GM12878 (cell line): ENCODE results near the gene IRAK2. TPM values are rescaled to one million over a fixed set of nuclear protein-coding genes. Genes with fewer than 3 reads are reported as not detected.
A peak's percentile ranks its signal among the peaks of the same experiment; 100 is the strongest.

Source experiments
- BACH1 ChIP-seq: fragments of 450-650 bp; IDR thresholded peaks from 2 replicates; pipeline ENCODE4 v1.6.1; 2017; ENCODE audit warnings: mild to moderate bottlenecking, borderline replicate concordance
- LARP7 ChIP-seq: fragments of 450-650 bp; IDR thresholded peaks from 2 replicates; pipeline ENCODE4 v1.6.1; 2017; ENCODE audit warnings: mild to moderate bottlenecking
- NR2C2 ChIP-seq: IDR thresholded peaks from 2 replicates; pipeline ENCODE4 v1.6.1; 2011; ENCODE audit warnings: borderline replicate concordance, low read depth; ENCODE audit not compliant: control insufficient read depth, insufficient read length
- PAX8 ChIP-seq: fragments of 450-650 bp; IDR thresholded peaks from 2 replicates; pipeline ENCODE4 v1.6.1; 2017; ENCODE audit warnings: mild to moderate bottlenecking, moderate library complexity
- POLR2AphosphoS5 ChIP-seq: IDR thresholded peaks from 2 replicates; pipeline ENCODE4 v1.6.1; 2011; ENCODE audit warnings: mild to moderate bottlenecking, low read length, inconsistent platforms
- RB1 ChIP-seq: fragments of 450-650 bp; formaldehyde crosslinking; IDR thresholded peaks from 2 replicates; pipeline ENCODE4 v1.6.1; 2017; ENCODE audit warnings: mild to moderate bottlenecking, borderline replicate concordance
- RCOR1 ChIP-seq: conservative IDR thresholded peaks from 2 replicates; pipeline ENCODE4 v1.6.1; 2012; ENCODE audit warnings: low read depth, low read length, improper control_type of control experiment
- SMARCA5 ChIP-seq: fragments of 450-650 bp; IDR thresholded peaks from 2 replicates; pipeline ENCODE4 v1.6.1; 2017; ENCODE audit warnings: mild to moderate bottlenecking
- SMC3 ChIP-seq: IDR thresholded peaks from 2 replicates; pipeline ENCODE4 v1.6.1; 2011; ENCODE audit warnings: low read length, improper control_type of control experiment, borderline replicate concordance
- SREBF2 ChIP-seq: IDR thresholded peaks from 2 replicates; pipeline ENCODE4 v1.6.1; 2012; ENCODE audit warnings: mild to moderate bottlenecking, low read length
- SUPT20H ChIP-seq: IDR thresholded peaks from 2 replicates; pipeline ENCODE4 v1.6.1; 2011; ENCODE audit warnings: low read depth, mild to moderate bottlenecking, low read length, moderate library complexity, borderline replicate concordance; ENCODE audit not compliant: control insufficient read depth
- TCF12 ChIP-seq: IDR thresholded peaks from 2 replicates; pipeline ENCODE4 v1.6.1; 2011; ENCODE audit warnings: low read depth, mild to moderate bottlenecking, low read length
- ZNF207 ChIP-seq: fragments of 450-650 bp; IDR thresholded peaks from 2 replicates; pipeline ENCODE4 v1.6.1; 2014; ENCODE audit warnings: antibody characterized with exemption, mild to moderate bottlenecking, borderline replicate concordance
- ZZZ3 ChIP-seq: IDR thresholded peaks from 2 replicates; pipeline ENCODE4 v1.6.1; 2011; ENCODE audit warnings: low read depth; ENCODE audit not compliant: control insufficient read depth, insufficient read length
- polyA plus RNA-seq, 11 experiments: library from polyadenylated mRNA; depleted of rRNA in 4 of 11; unstranded in 6 of 11; stranded (reverse) in 5 of 11; fragments of >200 nt; fragmentation: Nextera tagmentation in 4 of 11; fragmentation: Illumina TruSeq in 1 of 11; extraction: Ambion mirVana in 4 of 11; extraction: Trizol in 1 of 11; gene quantifications; 1 replicate in 1 of 11; 2 replicates in 10 of 11; pipeline versions ENCODE4 v1.2.1 to v1.2.3, GENCODE V29; 2011 to 2016; ENCODE audit warnings: inconsistent platforms in 2 of 11, missing spikeins in 2 of 11, low read depth in 1 of 11
- total RNA-seq, 4 experiments: library from RNA; depleted of rRNA in 3 of 4; stranded (reverse); fragments of >200 nt in 3 of 4; fragmentation: Illumina TruSeq in 1 of 4; extraction: Trizol in 1 of 4; gene quantifications; 2 replicates each; pipeline versions ENCODE4 v1.2.1 to v1.2.3, GENCODE V29; 2013 to 2021
- TF ChIP-seq, protein P1 (sequence below): fragments of 450-650 bp; IDR thresholded peaks from 2 replicates; pipeline ENCODE4 v1.6.1; 2017; ENCODE audit warnings: mild to moderate bottlenecking, moderate library complexity
- TF ChIP-seq, protein P2 (sequence below): IDR thresholded peaks from 2 replicates; pipeline ENCODE4 v1.6.1; 2011; ENCODE audit warnings: mild to moderate bottlenecking, low read depth, low read length, moderate library complexity; ENCODE audit not compliant: insufficient replicate concordance

The IRAK2 gene
- total and polyA plus RNA-seq, 10 of the 15 experiments (the other 5 are each of a cell fraction or from before 2014, with no cell fraction given), result 0.48 to 5.7 (median 4.5) TPM

DNA sequence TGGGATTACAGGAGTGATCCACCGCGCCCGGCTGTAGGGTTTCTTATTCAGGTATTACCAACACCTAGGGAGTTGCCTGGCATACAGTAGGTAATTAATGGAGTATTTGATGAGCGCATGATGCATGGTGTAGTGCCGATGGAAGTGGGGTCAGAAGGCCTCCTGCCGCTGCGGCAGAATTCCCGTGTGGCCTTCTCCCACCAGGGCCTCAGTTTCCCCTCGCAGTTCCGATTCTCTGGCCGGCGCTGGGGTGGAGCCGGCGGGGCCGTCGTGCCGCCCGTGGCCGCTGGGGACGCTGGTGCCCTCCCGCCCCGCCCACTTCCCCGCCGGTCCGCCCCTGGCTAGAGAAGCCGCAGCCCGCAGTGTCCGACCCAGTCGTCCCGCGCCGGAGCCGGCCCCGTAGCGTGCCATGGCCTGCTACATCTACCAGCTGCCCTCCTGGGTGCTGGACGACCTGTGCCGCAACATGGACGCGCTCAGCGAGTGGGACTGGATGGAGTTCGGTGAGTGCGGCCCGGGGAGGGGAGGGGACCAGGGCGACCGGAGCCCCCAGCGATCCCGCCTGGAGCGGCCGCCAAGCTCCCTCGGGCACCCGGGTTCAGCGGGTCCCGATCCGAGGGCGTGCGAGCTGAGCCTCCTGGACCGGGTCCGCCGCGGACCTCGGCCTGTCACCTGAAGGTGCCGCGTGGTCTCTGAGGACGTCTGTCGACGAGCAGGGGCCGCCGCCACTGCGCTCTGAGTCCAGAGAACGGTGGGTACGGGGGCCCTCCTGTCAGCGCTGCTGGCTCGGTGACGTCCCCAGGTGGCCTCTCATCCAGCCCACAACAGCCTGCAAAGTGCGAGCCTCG, at the start of gene IRAK2 (continued):
- TF ChIP-seq, protein P1, sequence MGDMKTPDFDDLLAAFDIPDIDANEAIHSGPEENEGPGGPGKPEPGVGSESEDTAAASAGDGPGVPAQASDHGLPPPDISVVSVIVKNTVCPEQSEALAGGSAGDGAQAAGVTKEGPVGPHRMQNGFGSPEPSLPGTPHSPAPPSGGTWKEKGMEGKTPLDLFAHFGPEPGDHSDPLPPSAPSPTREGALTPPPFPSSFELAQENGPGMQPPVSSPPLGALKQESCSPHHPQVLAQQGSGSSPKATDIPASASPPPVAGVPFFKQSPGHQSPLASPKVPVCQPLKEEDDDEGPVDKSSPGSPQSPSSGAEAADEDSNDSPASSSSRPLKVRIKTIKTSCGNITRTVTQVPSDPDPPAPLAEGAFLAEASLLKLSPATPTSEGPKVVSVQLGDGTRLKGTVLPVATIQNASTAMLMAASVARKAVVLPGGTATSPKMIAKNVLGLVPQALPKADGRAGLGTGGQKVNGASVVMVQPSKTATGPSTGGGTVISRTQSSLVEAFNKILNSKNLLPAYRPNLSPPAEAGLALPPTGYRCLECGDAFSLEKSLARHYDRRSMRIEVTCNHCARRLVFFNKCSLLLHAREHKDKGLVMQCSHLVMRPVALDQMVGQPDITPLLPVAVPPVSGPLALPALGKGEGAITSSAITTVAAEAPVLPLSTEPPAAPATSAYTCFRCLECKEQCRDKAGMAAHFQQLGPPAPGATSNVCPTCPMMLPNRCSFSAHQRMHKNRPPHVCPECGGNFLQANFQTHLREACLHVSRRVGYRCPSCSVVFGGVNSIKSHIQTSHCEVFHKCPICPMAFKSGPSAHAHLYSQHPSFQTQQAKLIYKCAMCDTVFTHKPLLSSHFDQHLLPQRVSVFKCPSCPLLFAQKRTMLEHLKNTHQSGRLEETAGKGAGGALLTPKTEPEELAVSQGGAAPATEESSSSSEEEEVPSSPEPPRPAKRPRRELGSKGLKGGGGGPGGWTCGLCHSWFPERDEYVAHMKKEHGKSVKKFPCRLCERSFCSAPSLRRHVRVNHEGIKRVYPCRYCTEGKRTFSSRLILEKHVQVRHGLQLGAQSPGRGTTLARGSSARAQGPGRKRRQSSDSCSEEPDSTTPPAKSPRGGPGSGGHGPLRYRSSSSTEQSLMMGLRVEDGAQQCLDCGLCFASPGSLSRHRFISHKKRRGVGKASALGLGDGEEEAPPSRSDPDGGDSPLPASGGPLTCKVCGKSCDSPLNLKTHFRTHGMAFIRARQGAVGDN, result peak; percentile 53; the same call in 1 of the 2 replicates
- TF ChIP-seq ZNF207 (no peak), PAX8 (no peak), SREBF2 (no peak), BACH1 (peak; percentile 40; the same call in 1 of the 2 replicates), TCF12 (peak; percentile 55; the same call in 1 of the 2 replicates), NR2C2 (no peak), RB1 (peak; percentile 11; the same call in 1 of the 2 replicates), SMARCA5 (peak; percentile 83; the same call in 1 of the 2 replicates), LARP7 (peak; percentile 79; the same call in 1 of the 2 replicates), SMC3 (peak; percentile 28; the same call in 1 of the 2 replicates), POLR2AphosphoS5 (peak; percentile 43; the same call in 1 of the 2 replicates), RCOR1 (0 out of 2 replicates have a peak, but pooled peaks have one; percentile 45), ZZZ3 (no peak), SUPT20H (no peak)
- TF ChIP-seq, protein P2, sequence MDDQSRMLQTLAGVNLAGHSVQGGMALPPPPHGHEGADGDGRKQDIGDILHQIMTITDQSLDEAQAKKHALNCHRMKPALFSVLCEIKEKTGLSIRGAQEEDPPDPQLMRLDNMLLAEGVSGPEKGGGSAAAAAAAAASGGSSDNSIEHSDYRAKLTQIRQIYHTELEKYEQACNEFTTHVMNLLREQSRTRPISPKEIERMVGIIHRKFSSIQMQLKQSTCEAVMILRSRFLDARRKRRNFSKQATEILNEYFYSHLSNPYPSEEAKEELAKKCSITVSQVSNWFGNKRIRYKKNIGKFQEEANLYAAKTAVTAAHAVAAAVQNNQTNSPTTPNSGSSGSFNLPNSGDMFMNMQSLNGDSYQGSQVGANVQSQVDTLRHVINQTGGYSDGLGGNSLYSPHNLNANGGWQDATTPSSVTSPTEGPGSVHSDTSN, result no peak
